Measurements from ENCODE around the gene TTC7B. TPM values are rescaled to one million over a fixed set of nuclear protein-coding genes. Genes with fewer than 3 reads are reported as not detected.

Gene TTC7B
- total RNA-seq, 1 experiment from 2014 or later, result 70.6 TPM

DNA sequence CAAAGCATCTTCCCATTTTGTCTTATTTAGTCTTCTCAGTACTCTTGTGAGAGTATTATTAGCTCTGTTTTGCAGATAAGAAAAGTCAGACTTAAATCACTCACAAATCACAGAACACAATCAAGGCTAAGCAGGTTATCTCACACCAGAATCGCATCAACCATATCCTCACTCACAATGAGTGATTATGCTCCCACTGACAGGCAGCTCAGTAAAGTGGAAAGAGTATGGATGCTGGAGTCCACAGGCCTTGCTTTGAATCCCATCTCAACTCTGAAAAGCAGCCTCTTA lies 43.1 kb downstream of the TTC7B start:
- no peaks in the 10 kb centered on the region for H4K20me1 ChIP-seq (ENCODE audit: insufficient read depth)
- H3K9ac ChIP-seq (ENCODE audit: low read length), result no peak overlapping the region
- no peaks in the 10 kb centered on the region for H3K79me2 ChIP-seq (ENCODE audit: insufficient read depth, low read length)
- H3K9me3 ChIP-seq (ENCODE audit: control insufficient read depth in 1 of 2, insufficient read depth in 1 of 2, low read depth in 1 of 2, low read length in 2 of 2), result peaks cover under 1 to 2% of the 10 kb centered on the region in 2 experiments; a peak in 1 of 4 replicates
- H3K4me1 ChIP-seq (ENCODE audit: control insufficient read depth in 1 of 2, insufficient read depth in 2 of 2, low read length in 2 of 2), result no peaks in the 10 kb centered on the region
- no peak overlapping the region for H3K4me2 ChIP-seq (ENCODE audit: low read length)
- H2AFZ ChIP-seq (ENCODE audit: low read depth, low read length, poor library complexity, severe bottlenecking), result no peak overlapping the region
- H3K9me2 ChIP-seq (ENCODE audit: insufficient read depth), result no peaks in the 10 kb centered on the region
- CTCF ChIA-PET, result interaction anchor here (5.3 kb wide), 1 partner anchor 14 kb away, joined by 23 read pairs; no protein-coding TSS in a partner anchor
- H3K27me3 ChIP-seq (ENCODE audit: insufficient read depth, low read length), result no peaks in the 10 kb centered on the region
- BruUV-seq (replicated peaks), result no TSS peak
- H3K4me3 ChIP-seq (replicated peaks in 1 of 2; ENCODE audit: low read depth in 1 of 2, low read length in 2 of 2), result no peak overlapping the region
- RAD21 ChIA-PET (ENCODE audit: low non-redundant PET in 1 of 2, low total read pairs in 2 of 2, uncharacterized antibody in 2 of 2, unreplicated experiment in 2 of 2), result no interaction called here
- H3K27ac ChIP-seq (ENCODE audit: low read depth, low read length), result no peak overlapping the region
- ATAC-seq (no peak), DNase-seq (ENCODE audit: low read depth, low spot score) (no peak)
- POLR2A ChIA-PET, result no interaction called here
- 0 out of 4 replicates have a peak, but pooled peaks cover 0 to 8% of the 10 kb centered on the region in 2 experiments for H3K36me3 ChIP-seq (ENCODE audit: control insufficient read depth in 1 of 2, insufficient read depth in 2 of 2, low read length in 2 of 2)
- TF ChIP-seq SP1 (IDR thresholded peaks at IDR 0.05; ENCODE audit: low read depth), result no peak
- TF ChIP-seq TCF7L2 (IDR thresholded peaks at IDR 0.05; ENCODE audit: borderline replicate concordance, extremely low read depth, insufficient read depth, insufficient read length), result no peak
- no peak for TF ChIP-seq ELF1 (IDR thresholded peaks at IDR 0.05; ENCODE audit: borderline replicate concordance, low read depth)
- no peak for TF ChIP-seq ZNF274 (IDR thresholded peaks at IDR 0.05; ENCODE audit: low read depth, low read length)
- TF ChIP-seq FOSL1 (IDR thresholded peaks at IDR 0.05; ENCODE audit: low read depth), result no peak
- no peak for TF ChIP-seq SRF (IDR thresholded peaks at IDR 0.05; ENCODE audit: low read depth)
- TF ChIP-seq, protein P1, sequence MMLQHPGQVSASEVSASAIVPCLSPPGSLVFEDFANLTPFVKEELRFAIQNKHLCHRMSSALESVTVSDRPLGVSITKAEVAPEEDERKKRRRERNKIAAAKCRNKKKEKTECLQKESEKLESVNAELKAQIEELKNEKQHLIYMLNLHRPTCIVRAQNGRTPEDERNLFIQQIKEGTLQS (IDR thresholded peaks at IDR 0.05), result no peak
- TF ChIP-seq, protein P2, sequence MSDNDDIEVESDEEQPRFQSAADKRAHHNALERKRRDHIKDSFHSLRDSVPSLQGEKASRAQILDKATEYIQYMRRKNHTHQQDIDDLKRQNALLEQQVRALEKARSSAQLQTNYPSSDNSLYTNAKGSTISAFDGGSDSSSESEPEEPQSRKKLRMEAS (IDR thresholded peaks at IDR 0.05), result no peak
- no peak for TF ChIP-seq CBX3 (IDR thresholded peaks at IDR 0.05; ENCODE audit: low read depth)
- no peak for TF ChIP-seq POLR2A (IDR thresholded peaks at IDR 0.05; ENCODE audit: borderline replicate concordance, extremely low read depth, insufficient read depth, insufficient read length)
- no peak for TF ChIP-seq RAD21 (IDR thresholded peaks at IDR 0.05; ENCODE audit: low read depth)
- TF ChIP-seq YY1 (IDR thresholded peaks at IDR 0.05; ENCODE audit: extremely low read depth, insufficient replicate concordance, low read depth, low read length), result no peak
- intact Hi-C loops (cut with micrococcal nuclease), result no loop called here

DNA sequence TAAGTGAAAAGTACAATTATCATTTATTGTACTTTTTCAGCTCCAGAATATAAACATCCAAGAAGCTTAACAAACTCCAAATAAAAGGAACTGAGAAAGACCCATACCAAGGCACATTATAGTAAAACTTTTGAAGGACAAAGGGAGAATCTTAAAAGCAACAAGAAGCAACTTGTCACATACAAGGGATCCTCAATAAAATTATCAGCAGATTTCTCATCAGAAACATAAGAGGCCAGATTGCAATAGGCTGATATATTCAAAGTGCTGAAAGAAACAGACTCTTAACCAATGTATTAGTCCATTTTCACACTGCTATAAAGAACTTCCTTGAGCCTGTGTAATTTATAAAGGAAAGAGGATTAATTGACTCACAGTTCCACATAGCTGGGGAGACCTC lies 48.3 kb downstream of the TTC7B start:
- H3K9me2 ChIP-seq (ENCODE audit: insufficient read depth), result no peaks in the 10 kb centered on the region
- POLR2A ChIA-PET, result no interaction called here
- peaks cover 11 to 13% of the 10 kb centered on the region in 2 experiments; a peak in 2 of 4 replicates for H3K9me3 ChIP-seq (ENCODE audit: control insufficient read depth in 1 of 2, insufficient read depth in 1 of 2, low read depth in 1 of 2, low read length in 2 of 2)
- no peaks in the 10 kb centered on the region for H3K4me1 ChIP-seq (ENCODE audit: control insufficient read depth in 1 of 2, insufficient read depth in 2 of 2, low read length in 2 of 2)
- no peak overlapping the region for H3K4me2 ChIP-seq (ENCODE audit: low read length)
- H3K27me3 ChIP-seq (ENCODE audit: insufficient read depth, low read length), result no peaks in the 10 kb centered on the region
- CTCF ChIA-PET, result interaction anchor here (5.3 kb wide), 1 partner anchor 9 kb away, joined by 23 read pairs; no protein-coding TSS in a partner anchor
- RAD21 ChIA-PET (ENCODE audit: low non-redundant PET in 1 of 2, low total read pairs in 2 of 2, uncharacterized antibody in 2 of 2, unreplicated experiment in 2 of 2), result no interaction called here
- H3K79me2 ChIP-seq (ENCODE audit: insufficient read depth, low read length), result no peaks in the 10 kb centered on the region
- H2AFZ ChIP-seq (ENCODE audit: low read depth, low read length, poor library complexity, severe bottlenecking), result no peak overlapping the region
- intact Hi-C loops (cut with micrococcal nuclease), result no loop called here
- BruUV-seq (replicated peaks), result no TSS peak
- no peak for DNase-seq (ENCODE audit: low read depth, low spot score)
- H3K36me3 ChIP-seq (ENCODE audit: control insufficient read depth in 1 of 2, insufficient read depth in 2 of 2, low read length in 2 of 2), result peaks cover 0 to 18% of the 10 kb centered on the region in 2 experiments; a peak in 1 of 4 replicates
- no peak overlapping the region for H3K27ac ChIP-seq (ENCODE audit: low read depth, low read length)
- no peak for ATAC-seq
- no peak overlapping the region for H3K4me3 ChIP-seq (replicated peaks in 1 of 2; ENCODE audit: low read depth in 1 of 2, low read length in 2 of 2)
- TF ChIP-seq, protein P1 (IDR thresholded peaks at IDR 0.05), result no peak
- TF ChIP-seq, protein P2 (IDR thresholded peaks at IDR 0.05), result no peak
- TF ChIP-seq YY1 (IDR thresholded peaks at IDR 0.05; ENCODE audit: extremely low read depth, insufficient replicate concordance, low read depth, low read length), result no peak
- TF ChIP-seq EZH2phosphoT487 (IDR thresholded peaks at IDR 0.05; ENCODE audit: borderline replicate concordance), result no peak
- TF ChIP-seq ZFX (IDR thresholded peaks at IDR 0.05), result no peak
- TF ChIP-seq RAD21 (IDR thresholded peaks at IDR 0.05; ENCODE audit: low read depth), result no peak
- no peak for TF ChIP-seq SP1 (IDR thresholded peaks at IDR 0.05; ENCODE audit: low read depth)
- no peak for TF ChIP-seq EGR1 (IDR thresholded peaks at IDR 0.05; ENCODE audit: low read depth)
- no peak for TF ChIP-seq ZNF274 (IDR thresholded peaks at IDR 0.05; ENCODE audit: low read depth, low read length)
- no peak for TF ChIP-seq CBX3 (IDR thresholded peaks at IDR 0.05; ENCODE audit: low read depth)
- no peak for TF ChIP-seq ELF1 (IDR thresholded peaks at IDR 0.05; ENCODE audit: borderline replicate concordance, low read depth)
- no peak for TF ChIP-seq TCF7L2 (IDR thresholded peaks at IDR 0.05; ENCODE audit: borderline replicate concordance, extremely low read depth, insufficient read depth, insufficient read length)
- TF ChIP-seq, protein P3, sequence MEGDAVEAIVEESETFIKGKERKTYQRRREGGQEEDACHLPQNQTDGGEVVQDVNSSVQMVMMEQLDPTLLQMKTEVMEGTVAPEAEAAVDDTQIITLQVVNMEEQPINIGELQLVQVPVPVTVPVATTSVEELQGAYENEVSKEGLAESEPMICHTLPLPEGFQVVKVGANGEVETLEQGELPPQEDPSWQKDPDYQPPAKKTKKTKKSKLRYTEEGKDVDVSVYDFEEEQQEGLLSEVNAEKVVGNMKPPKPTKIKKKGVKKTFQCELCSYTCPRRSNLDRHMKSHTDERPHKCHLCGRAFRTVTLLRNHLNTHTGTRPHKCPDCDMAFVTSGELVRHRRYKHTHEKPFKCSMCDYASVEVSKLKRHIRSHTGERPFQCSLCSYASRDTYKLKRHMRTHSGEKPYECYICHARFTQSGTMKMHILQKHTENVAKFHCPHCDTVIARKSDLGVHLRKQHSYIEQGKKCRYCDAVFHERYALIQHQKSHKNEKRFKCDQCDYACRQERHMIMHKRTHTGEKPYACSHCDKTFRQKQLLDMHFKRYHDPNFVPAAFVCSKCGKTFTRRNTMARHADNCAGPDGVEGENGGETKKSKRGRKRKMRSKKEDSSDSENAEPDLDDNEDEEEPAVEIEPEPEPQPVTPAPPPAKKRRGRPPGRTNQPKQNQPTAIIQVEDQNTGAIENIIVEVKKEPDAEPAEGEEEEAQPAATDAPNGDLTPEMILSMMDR (IDR thresholded peaks at IDR 0.05 in 2 of 3, conservative IDR thresholded peaks at IDR 0.05 in 1 of 3; ENCODE audit: borderline replicate concordance in 1 of 3, insufficient read depth in 1 of 3, low read depth in 2 of 3, low read length in 2 of 3), result no peak
- TF ChIP-seq JUND (IDR thresholded peaks at IDR 0.05), result no peak
- TF ChIP-seq POLR2A (IDR thresholded peaks at IDR 0.05; ENCODE audit: borderline replicate concordance, extremely low read depth, insufficient read depth, insufficient read length), result no peak
- no peak for TF ChIP-seq EZH2 (IDR thresholded peaks at IDR 0.05)
- no peak overlapping the region for H3K9ac ChIP-seq (ENCODE audit: low read length)
- H4K20me1 ChIP-seq (ENCODE audit: insufficient read depth), result no peaks in the 10 kb centered on the region
